GM12878 (cell line): ENCODE results near the gene SLC45A1.
"Not testable (repeated sequence)": the region's sequence is repeated elsewhere in the genome, so short reads cannot be mapped to it uniquely, and the experiment has no call there.

ENCODE experiments used
- CHD1 ChIP-seq: IDR thresholded peaks from 2 replicates; pipeline ENCODE4 v1.6.1; 2012; ENCODE audit warnings: low read depth, low read length, improper control_type of control experiment
- CREB1 ChIP-seq: IDR thresholded peaks from 2 replicates; pipeline ENCODE4 v1.6.1; 2012; ENCODE audit warnings: low read depth, mild to moderate bottlenecking, inconsistent platforms
- NBN ChIP-seq: fragments of 450-650 bp; IDR thresholded peaks from 2 replicates; pipeline ENCODE4 v1.6.1; 2016
- NR2C1 ChIP-seq: fragments of 450-650 bp; IDR thresholded peaks from 2 replicates; pipeline ENCODE4 v1.6.1; 2017; ENCODE audit warnings: antibody characterized with exemption, mild to moderate bottlenecking, moderate library complexity
- POLR2A ChIP-seq: IDR thresholded peaks from 2 replicates; pipeline ENCODE4 v1.6.1; 2011; ENCODE audit warnings: low read depth, mild to moderate bottlenecking, low read length
- RAD21 ChIP-seq: IDR thresholded peaks from 2 replicates; pipeline ENCODE4 v1.6.1; 2011; ENCODE audit warnings: mild to moderate bottlenecking, low read depth, low read length, moderate library complexity; ENCODE audit not compliant: insufficient read depth
- SMARCA5 ChIP-seq: fragments of 450-650 bp; IDR thresholded peaks from 2 replicates; pipeline ENCODE4 v1.6.1; 2017; ENCODE audit warnings: mild to moderate bottlenecking
- TAF1 ChIP-seq: IDR thresholded peaks from 2 replicates; pipeline ENCODE4 v1.6.1; 2011; ENCODE audit warnings: mild to moderate bottlenecking, low read depth, low read length, borderline replicate concordance
- TCF12 ChIP-seq: IDR thresholded peaks from 2 replicates; pipeline ENCODE4 v1.6.1; 2011; ENCODE audit warnings: low read depth, mild to moderate bottlenecking, low read length
- TF ChIP-seq, protein P1 (sequence below), 3 experiments: IDR thresholded peaks in 2 of 3; conservative IDR thresholded peaks in 1 of 3; 2 replicates each; pipeline ENCODE4 v1.5.1; 2011; ENCODE audit warnings: low read depth in 3 of 3, low read length in 3 of 3, mild to moderate bottlenecking in 3 of 3, control low read depth in 2 of 3, moderate library complexity in 2 of 3, inconsistent platforms in 1 of 3, mixed read lengths in 1 of 3; ENCODE audit not compliant: control insufficient read depth in 2 of 3, insufficient read depth in 1 of 3; ENCODE audit errors: extremely low read depth in 1 of 3

DNA sequence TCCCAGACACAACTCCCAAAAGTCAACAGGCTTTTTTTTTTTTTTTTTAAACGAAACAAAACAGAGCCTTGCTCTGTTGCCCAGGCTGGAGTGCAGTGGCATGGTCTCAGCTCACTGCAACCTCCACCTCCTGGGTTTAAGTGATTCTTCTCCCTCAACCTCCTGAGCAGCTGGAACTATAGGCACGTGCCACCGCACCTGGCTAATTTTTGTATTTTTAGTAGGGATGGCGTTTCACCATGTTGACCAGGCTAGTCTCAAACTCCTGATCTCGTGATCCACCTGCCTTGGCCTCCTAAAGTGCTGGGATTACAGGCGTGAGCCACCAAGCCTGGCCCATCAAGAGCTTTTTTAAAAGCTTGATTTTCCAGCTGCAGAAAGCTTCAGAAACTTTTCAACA, 62.4 kb downstream of the SLC45A1 start:
- TF ChIP-seq POLR2A, SMARCA5, RAD21, NBN, TAF1, CHD1, NR2C1, CREB1, TCF12: not testable (repeated sequence)
- TF ChIP-seq, protein P1, sequence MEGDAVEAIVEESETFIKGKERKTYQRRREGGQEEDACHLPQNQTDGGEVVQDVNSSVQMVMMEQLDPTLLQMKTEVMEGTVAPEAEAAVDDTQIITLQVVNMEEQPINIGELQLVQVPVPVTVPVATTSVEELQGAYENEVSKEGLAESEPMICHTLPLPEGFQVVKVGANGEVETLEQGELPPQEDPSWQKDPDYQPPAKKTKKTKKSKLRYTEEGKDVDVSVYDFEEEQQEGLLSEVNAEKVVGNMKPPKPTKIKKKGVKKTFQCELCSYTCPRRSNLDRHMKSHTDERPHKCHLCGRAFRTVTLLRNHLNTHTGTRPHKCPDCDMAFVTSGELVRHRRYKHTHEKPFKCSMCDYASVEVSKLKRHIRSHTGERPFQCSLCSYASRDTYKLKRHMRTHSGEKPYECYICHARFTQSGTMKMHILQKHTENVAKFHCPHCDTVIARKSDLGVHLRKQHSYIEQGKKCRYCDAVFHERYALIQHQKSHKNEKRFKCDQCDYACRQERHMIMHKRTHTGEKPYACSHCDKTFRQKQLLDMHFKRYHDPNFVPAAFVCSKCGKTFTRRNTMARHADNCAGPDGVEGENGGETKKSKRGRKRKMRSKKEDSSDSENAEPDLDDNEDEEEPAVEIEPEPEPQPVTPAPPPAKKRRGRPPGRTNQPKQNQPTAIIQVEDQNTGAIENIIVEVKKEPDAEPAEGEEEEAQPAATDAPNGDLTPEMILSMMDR (IDR thresholded peaks at IDR 0.05 in 2 of 3, conservative IDR thresholded peaks at IDR 0.05 in 1 of 3; ENCODE audit: control insufficient read depth in 2 of 3, extremely low read depth in 1 of 3, insufficient read depth in 1 of 3, low read depth in 3 of 3, low read length in 3 of 3): not testable (repeated sequence)
